WTC11 (cell line): Measurements from ENCODE around the gene GRM7.

ENCODE experiments used
- CREM ChIP-seq: sonication (generic); formaldehyde crosslinking; IDR thresholded peaks from 2 replicates; pipeline ENCODE4 v1.8.1; 2022; ENCODE audit warnings: mild to moderate bottlenecking, missing genetic modification reagents, moderate library complexity
- ZNF121 ChIP-seq: sonication (generic); formaldehyde crosslinking; IDR thresholded peaks from 2 replicates; pipeline ENCODE4 v1.8.0; 2023; ENCODE audit warnings: missing genetic modification reagents
- TF ChIP-seq, protein P1 (sequence below): fragments of 200-600 bp; IDR thresholded peaks from 2 replicates; pipeline ENCODE4 v1.8.0; 2022; ENCODE audit warnings: antibody characterized with exemption
- TF ChIP-seq, protein P2 (sequence below): sonication (generic); formaldehyde crosslinking; IDR thresholded peaks from 2 replicates; pipeline ENCODE4 v1.8.1; 2023; ENCODE audit warnings: mild to moderate bottlenecking, missing genetic modification reagents
- TF ChIP-seq, protein P3 (sequence below): sonication (generic); formaldehyde crosslinking; IDR thresholded peaks from 2 replicates; pipeline ENCODE4 v1.8.0; 2023; ENCODE audit warnings: mild to moderate bottlenecking, missing genetic modification reagents

DNA sequence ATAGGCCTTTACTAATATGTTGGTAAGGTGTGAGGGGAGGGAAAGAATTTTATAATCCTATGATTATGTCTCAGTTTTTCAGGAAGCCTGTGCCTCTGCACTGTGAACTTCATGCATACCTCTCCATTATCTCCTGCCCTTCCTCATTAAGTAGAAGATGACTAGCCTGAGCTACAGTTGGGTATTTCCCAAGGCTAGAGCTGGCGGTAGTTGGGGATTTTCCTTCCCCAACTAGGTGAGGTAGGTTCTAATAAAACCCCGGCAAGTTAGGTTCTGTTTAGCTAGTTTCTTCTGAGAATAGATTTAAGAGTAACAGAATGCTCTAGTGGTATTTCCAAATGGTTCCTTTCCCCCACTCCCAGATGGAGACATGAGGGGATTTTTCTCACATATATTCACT lies 414.5 kb downstream of the GRM7 start:
- TF ChIP-seq, protein P1, sequence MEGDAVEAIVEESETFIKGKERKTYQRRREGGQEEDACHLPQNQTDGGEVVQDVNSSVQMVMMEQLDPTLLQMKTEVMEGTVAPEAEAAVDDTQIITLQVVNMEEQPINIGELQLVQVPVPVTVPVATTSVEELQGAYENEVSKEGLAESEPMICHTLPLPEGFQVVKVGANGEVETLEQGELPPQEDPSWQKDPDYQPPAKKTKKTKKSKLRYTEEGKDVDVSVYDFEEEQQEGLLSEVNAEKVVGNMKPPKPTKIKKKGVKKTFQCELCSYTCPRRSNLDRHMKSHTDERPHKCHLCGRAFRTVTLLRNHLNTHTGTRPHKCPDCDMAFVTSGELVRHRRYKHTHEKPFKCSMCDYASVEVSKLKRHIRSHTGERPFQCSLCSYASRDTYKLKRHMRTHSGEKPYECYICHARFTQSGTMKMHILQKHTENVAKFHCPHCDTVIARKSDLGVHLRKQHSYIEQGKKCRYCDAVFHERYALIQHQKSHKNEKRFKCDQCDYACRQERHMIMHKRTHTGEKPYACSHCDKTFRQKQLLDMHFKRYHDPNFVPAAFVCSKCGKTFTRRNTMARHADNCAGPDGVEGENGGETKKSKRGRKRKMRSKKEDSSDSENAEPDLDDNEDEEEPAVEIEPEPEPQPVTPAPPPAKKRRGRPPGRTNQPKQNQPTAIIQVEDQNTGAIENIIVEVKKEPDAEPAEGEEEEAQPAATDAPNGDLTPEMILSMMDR: no peak
- TF ChIP-seq, protein P2, sequence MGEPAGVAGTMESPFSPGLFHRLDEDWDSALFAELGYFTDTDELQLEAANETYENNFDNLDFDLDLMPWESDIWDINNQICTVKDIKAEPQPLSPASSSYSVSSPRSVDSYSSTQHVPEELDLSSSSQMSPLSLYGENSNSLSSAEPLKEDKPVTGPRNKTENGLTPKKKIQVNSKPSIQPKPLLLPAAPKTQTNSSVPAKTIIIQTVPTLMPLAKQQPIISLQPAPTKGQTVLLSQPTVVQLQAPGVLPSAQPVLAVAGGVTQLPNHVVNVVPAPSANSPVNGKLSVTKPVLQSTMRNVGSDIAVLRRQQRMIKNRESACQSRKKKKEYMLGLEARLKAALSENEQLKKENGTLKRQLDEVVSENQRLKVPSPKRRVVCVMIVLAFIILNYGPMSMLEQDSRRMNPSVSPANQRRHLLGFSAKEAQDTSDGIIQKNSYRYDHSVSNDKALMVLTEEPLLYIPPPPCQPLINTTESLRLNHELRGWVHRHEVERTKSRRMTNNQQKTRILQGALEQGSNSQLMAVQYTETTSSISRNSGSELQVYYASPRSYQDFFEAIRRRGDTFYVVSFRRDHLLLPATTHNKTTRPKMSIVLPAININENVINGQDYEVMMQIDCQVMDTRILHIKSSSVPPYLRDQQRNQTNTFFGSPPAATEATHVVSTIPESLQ (CRISPR knock-in tag): no peak
- TF ChIP-seq ZNF121 (CRISPR knock-in tag) (no peak), CREM (no peak)
- TF ChIP-seq, protein P3, sequence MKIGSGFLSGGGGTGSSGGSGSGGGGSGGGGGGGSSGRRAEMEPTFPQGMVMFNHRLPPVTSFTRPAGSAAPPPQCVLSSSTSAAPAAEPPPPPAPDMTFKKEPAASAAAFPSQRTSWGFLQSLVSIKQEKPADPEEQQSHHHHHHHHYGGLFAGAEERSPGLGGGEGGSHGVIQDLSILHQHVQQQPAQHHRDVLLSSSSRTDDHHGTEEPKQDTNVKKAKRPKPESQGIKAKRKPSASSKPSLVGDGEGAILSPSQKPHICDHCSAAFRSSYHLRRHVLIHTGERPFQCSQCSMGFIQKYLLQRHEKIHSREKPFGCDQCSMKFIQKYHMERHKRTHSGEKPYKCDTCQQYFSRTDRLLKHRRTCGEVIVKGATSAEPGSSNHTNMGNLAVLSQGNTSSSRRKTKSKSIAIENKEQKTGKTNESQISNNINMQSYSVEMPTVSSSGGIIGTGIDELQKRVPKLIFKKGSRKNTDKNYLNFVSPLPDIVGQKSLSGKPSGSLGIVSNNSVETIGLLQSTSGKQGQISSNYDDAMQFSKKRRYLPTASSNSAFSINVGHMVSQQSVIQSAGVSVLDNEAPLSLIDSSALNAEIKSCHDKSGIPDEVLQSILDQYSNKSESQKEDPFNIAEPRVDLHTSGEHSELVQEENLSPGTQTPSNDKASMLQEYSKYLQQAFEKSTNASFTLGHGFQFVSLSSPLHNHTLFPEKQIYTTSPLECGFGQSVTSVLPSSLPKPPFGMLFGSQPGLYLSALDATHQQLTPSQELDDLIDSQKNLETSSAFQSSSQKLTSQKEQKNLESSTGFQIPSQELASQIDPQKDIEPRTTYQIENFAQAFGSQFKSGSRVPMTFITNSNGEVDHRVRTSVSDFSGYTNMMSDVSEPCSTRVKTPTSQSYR: no peak
